Measurements from ENCODE around the gene SIM1.
"Not testable (repeated sequence)": the region's sequence is repeated elsewhere in the genome, so short reads cannot be mapped to it uniquely, and the experiment has no call there.

GRCh38 chr6:100354736-100355641, 109.7 kb downstream of the SIM1 start:
- not testable (repeated sequence) for TF ChIP-seq POLR2A (IDR thresholded peaks at IDR 0.05; ENCODE audit: low read length); GATA1 (IDR thresholded peaks at IDR 0.05; ENCODE audit: low read depth, low read length)

All from erythroblast (primary cell).